MCF 10A (cell line): ENCODE measurements around the gene TBC1D9. TPM values are rescaled to one million over a fixed set of nuclear protein-coding genes. Genes with fewer than 3 reads are reported as not detected.
"Not testable (repeated sequence)": the region's sequence is repeated elsewhere in the genome, so short reads cannot be mapped to it uniquely, and the experiment has no call there.

ENCODE experiments used
- BruUV-seq: library from RNA; stranded (reverse); fragments of 400-500 nt; replicated peaks from 2 replicates; lab custom pipeline; 2021; lab: Mats Ljungman, UMichigan
- CTCF ChIA-PET: fragments of 300-600 bp; sonication (Branson Sonifier 250); formaldehyde crosslinking; extraction: SDS; loops from one replicate; lab custom pipeline; 2021; ENCODE audit warnings: antibody characterized with exemption, inconsistent platforms; lab: Yijun Ruan, JAX
- POLR2A ChIA-PET: fragments of 300-600, 350-650 bp; sonication (Branson Sonifier 250); formaldehyde crosslinking; extraction: SDS; loops from one replicate; lab custom pipeline; 2020; ENCODE audit warnings: antibody characterized with exemption, inconsistent platforms; lab: Yijun Ruan, JAX
- DNase-seq: peaks from one replicate; pipeline ENCODE4 v3.0.0-alpha.2; 2018; ENCODE audit not compliant: unreplicated experiment
- H3K27ac Mint-ChIP-seq: one replicate; pipeline ENCODE4 v1.8.0; 2022; ENCODE audit warnings: mild to moderate bottlenecking, low read depth, mixed read lengths; ENCODE audit not compliant: unreplicated experiment
- H3K27me3 Mint-ChIP-seq: one replicate; pipeline ENCODE4 v1.8.0; 2022; ENCODE audit warnings: mixed read lengths; ENCODE audit not compliant: insufficient read depth, unreplicated experiment
- H3K36me3 Mint-ChIP-seq: one replicate; pipeline ENCODE4 v1.8.0; 2022; ENCODE audit warnings: mild to moderate bottlenecking, moderate library complexity, mixed read lengths; ENCODE audit not compliant: insufficient read depth, unreplicated experiment
- H3K4me1 Mint-ChIP-seq: one replicate; pipeline ENCODE4 v1.8.0; 2022; ENCODE audit warnings: mixed read lengths; ENCODE audit not compliant: insufficient read depth, unreplicated experiment
- H3K4me3 Mint-ChIP-seq: one replicate; pipeline ENCODE4 v1.8.0; 2022; ENCODE audit warnings: mild to moderate bottlenecking, moderate library complexity, mixed read lengths; ENCODE audit not compliant: unreplicated experiment
- H3K9me3 Mint-ChIP-seq: one replicate; pipeline ENCODE4 v1.8.0; 2022; ENCODE audit warnings: mixed read lengths; ENCODE audit not compliant: unreplicated experiment
- CTCF ChIP-seq: fragments of 200-600 bp; IDR thresholded peaks from one replicate; pipeline ENCODE4 v1.8.0; 2022; ENCODE audit warnings: antibody characterized with exemption, mild to moderate bottlenecking; ENCODE audit not compliant: unreplicated experiment
- intact Hi-C: fragments of 100-400 bp; cut with micrococcal nuclease; formaldehyde crosslinking; loops from 2 replicates; pipeline ENCODE4 v1.14.1; 2022
- total RNA-seq: library from RNA; stranded (reverse); gene quantifications from 2 replicates; pipeline ENCODE4 v1.2.3, GENCODE V29; 2022

The TBC1D9 gene
- total RNA-seq, 1 experiment from 2014 or later: 17.4 TPM

GRCh38 chr4:140790171-140790570 is 34.0 kb upstream of the TBC1D9 start:
- intact Hi-C loops: no loop called here
- Mint-ChIP-seq H3K27me3 (no peaks in the 10 kb centered on the region), H3K36me3 (no peaks in the 10 kb centered on the region), H3K9me3 (no peaks in the 10 kb centered on the region), H3K4me3 (peak overlapping the region; percentile 2), H3K4me1 (peaks cover 19% of the 10 kb centered on the region), H3K27ac (peak overlapping the region; percentile 2)
- CTCF ChIA-PET: interaction anchor here (0.6 to 1.6 kb wide), 4 partner anchors 9 to 139 kb away, joined by 3 to 4 read pairs (median 3); no protein-coding TSS in a partner anchor
- POLR2A ChIA-PET: interaction anchor here (0.7 to 2.0 kb wide), 3 partner anchors 12 to 101 kb away, joined by 3 to 17 read pairs (median 4); partner anchors contain the start of gene TBC1D9
- BruUV-seq: no TSS peak
- TF ChIP-seq CTCF: no peak
- DNase-seq: no peak

- no peak for TF ChIP-seq CTCF
- Mint-ChIP-seq H3K27me3 (no peaks in the 10 kb centered on the region), H3K4me3 (peak overlapping the region; percentile 2), H3K9me3 (no peaks in the 10 kb centered on the region), H3K4me1 (peaks cover 19% of the 10 kb centered on the region), H3K27ac (peak overlapping the region; percentile 2), H3K36me3 (no peaks in the 10 kb centered on the region)
- ChIA-PET CTCF (interaction anchor here (0.6 to 1.6 kb wide), 5 partner anchors 9 to 1670 kb away, joined by 3 to 5 read pairs (median 3); no protein-coding TSS in a partner anchor), POLR2A (interaction anchor here (1.0 to 2.0 kb wide), 2 partner anchors 12 to 33 kb away, joined by 4 to 17 read pairs; partner anchors contain the start of gene TBC1D9)
- intact Hi-C loops: no loop called here
- no TSS peak for BruUV-seq
- DNase-seq: peak; percentile 84
Observed at GRCh38 chr4:140789759-140790158, 33.6 kb upstream of the TBC1D9 start.

- H3K4me3 Mint-ChIP-seq, intact Hi-C loops, POLR2A ChIA-PET, DNase-seq, H3K9me3 Mint-ChIP-seq, H3K4me1 Mint-ChIP-seq, H3K27me3 Mint-ChIP-seq, H3K27ac Mint-ChIP-seq, H3K36me3 Mint-ChIP-seq, BruUV-seq: not testable (repeated sequence)
- CTCF ChIA-PET: interaction anchor here (0.6 kb wide), 1 partner anchor 1623 kb away, joined by 3 read pairs; no protein-coding TSS in a partner anchor
Observed at GRCh38 chr4:140782787-140783186, 26.6 kb upstream of the TBC1D9 start.

- Mint-ChIP-seq H3K36me3 (no peaks in the 10 kb centered on the region), H3K27ac (no peak overlapping the region), H3K4me3 (no peak overlapping the region), H3K9me3 (no peaks in the 10 kb centered on the region), H3K4me1 (no peaks in the 10 kb centered on the region), H3K27me3 (no peaks in the 10 kb centered on the region)
- TF ChIP-seq CTCF: no peak
- DNase-seq: no peak
- POLR2A ChIA-PET: no interaction called here
- intact Hi-C loops: no loop called here
- CTCF ChIA-PET: no interaction called here
- BruUV-seq: no TSS peak
Observed at GRCh38 chr4:140781596-140781995, 25.4 kb upstream of the TBC1D9 start.
